K562 (cell line): ENCODE results near the gene RNF113A. TPM values are rescaled to one million over a fixed set of nuclear protein-coding genes. Genes with fewer than 3 reads are reported as not detected.
A peak's percentile ranks its signal among the peaks of the same experiment; 100 is the strongest.

Experiments
- ATAC-seq: fragments of 200-7000 bp; cut with Tn5 transposase; 3 replicates; pipeline ENCODE4 v1.9.1; 2020; ENCODE audit warnings: moderate library complexity
- BruUV-seq: library from RNA; stranded (reverse); fragments of 400-500 nt; replicated peaks from 2 replicates; lab custom pipeline; 2021; lab: Mats Ljungman, UMichigan
- CTCF ChIA-PET: fragments of 300-600 bp; formaldehyde crosslinking; extraction: SDS; loops from one replicate; lab custom pipeline; 2021; ENCODE audit warnings: low intra/inter-chr PET ratio; lab: Yijun Ruan, JAX
- POLR2A ChIA-PET: fragments of 300-600, 350-650 bp; sonication (Branson Sonifier 250); formaldehyde crosslinking; extraction: SDS; loops from one replicate; lab custom pipeline; 2021; ENCODE audit warnings: antibody characterized with exemption, inconsistent platforms; lab: Yijun Ruan, JAX
- DNase-seq, 4 experiments: peaks; one replicate each; pipeline versions ENCODE4 v3.0.0 to v3.0.0-alpha.2; 2011 to 2018; ENCODE audit warnings: low spot score in 3 of 4, mixed read lengths in 3 of 4; ENCODE audit errors: extremely low read depth in 1 of 4
- FAIRE-seq: peaks from 2 replicates; lab custom pipeline; 2011; peaks lifted over from hg19 to GRCh38; lab: Jason Lieb, UNC
- H2AFZ ChIP-seq: 2 replicates; pipeline ENCODE4 v1.6.0; 2011; ENCODE audit warnings: low read depth, low read length, control low read depth, inconsistent platforms
- H3K27ac ChIP-seq: fragments of 200-600 bp; 3 replicates; pipeline ENCODE4 v1.8.0; 2011; ENCODE audit warnings: low read depth, mild to moderate bottlenecking, control low read depth, inconsistent platforms, low read length, moderate library complexity, mixed read lengths; ENCODE audit errors: extremely low read depth
- H3K27me3 ChIP-seq, 2 experiments: fragments of 300-600 bp in 1 of 2; 2 replicates in 1 of 2; 3 replicates in 1 of 2; pipeline versions ENCODE4 v1.6.0 to v1.8.0; 2011; ENCODE audit warnings: inconsistent platforms in 2 of 2, low read length in 2 of 2, mild to moderate bottlenecking in 1 of 2, mixed read lengths in 1 of 2, moderate library complexity in 1 of 2; ENCODE audit not compliant: control insufficient read depth in 2 of 2, insufficient read depth in 2 of 2
- H3K36me3 ChIP-seq: fragments of 300-600 bp; 3 replicates; pipeline ENCODE4 v1.8.0; 2011; ENCODE audit warnings: mild to moderate bottlenecking, low read length, inconsistent platforms; ENCODE audit not compliant: control insufficient read depth, insufficient read depth
- H3K4me1 ChIP-seq, 2 experiments: fragments of 200-600 bp in 1 of 2; replicated peaks in 1 of 2; 2 replicates in 1 of 2; 3 replicates in 1 of 2; pipeline versions ENCODE4 v1.5.1 to v1.8.0; 2011; ENCODE audit warnings: inconsistent platforms in 2 of 2, low read length in 2 of 2, mild to moderate bottlenecking in 1 of 2, mixed read lengths in 1 of 2, moderate library complexity in 1 of 2; ENCODE audit not compliant: control insufficient read depth in 2 of 2, insufficient read depth in 2 of 2
- H3K4me2 ChIP-seq: 2 replicates; pipeline ENCODE4 v1.6.1; 2011; ENCODE audit warnings: low read length, control low read depth, inconsistent platforms, mixed read lengths; ENCODE audit not compliant: insufficient read depth
- H3K4me3 ChIP-seq: fragments of 200-600 bp; sonication (generic), shearing (Covaris generic); 2 replicates; pipeline ENCODE4 v1.5.1; 2016; ENCODE audit warnings: control low read depth, inconsistent platforms
- H3K79me2 ChIP-seq: fragments of 200-600 bp; 3 replicates; pipeline ENCODE4 v1.8.0; 2011; ENCODE audit warnings: low read length, inconsistent platforms; ENCODE audit not compliant: control insufficient read depth, insufficient read depth
- H3K9ac ChIP-seq, 2 experiments: 2 replicates each; pipeline versions ENCODE4 v1.6.0 to v1.6.1; 2011; ENCODE audit warnings: low read depth in 2 of 2, low read length in 2 of 2, control low read depth in 1 of 2, inconsistent platforms in 1 of 2, mild to moderate bottlenecking in 1 of 2, mixed read lengths in 1 of 2; ENCODE audit not compliant: insufficient read depth in 1 of 2
- H3K9me1 ChIP-seq: one replicate; pipeline ENCODE4 v1.6.0; 2011; ENCODE audit warnings: inconsistent platforms, mild to moderate bottlenecking, low read length, moderate library complexity; ENCODE audit not compliant: control insufficient read depth, insufficient read depth
- H3K9me3 ChIP-seq: replicated peaks from 2 replicates; pipeline ENCODE4 v1.5.1; 2011; ENCODE audit warnings: low read depth, low read length, inconsistent platforms; ENCODE audit not compliant: control insufficient read depth, insufficient read depth
- H4K20me1 ChIP-seq: replicated peaks from 2 replicates; pipeline ENCODE4 v1.6.1; 2011; ENCODE audit warnings: low read length, inconsistent platforms, mixed read lengths; ENCODE audit not compliant: control insufficient read depth, insufficient read depth
- CBX8 ChIP-seq: fragments of 200-600 bp; sonication (generic); IDR thresholded peaks from 2 replicates; pipeline ENCODE4 v1.6.1; 2012; ENCODE audit warnings: borderline replicate concordance, mixed run types, low read depth, mild to moderate bottlenecking, moderate library complexity, mixed read lengths, low read length, control low read depth, inconsistent platforms; ENCODE audit not compliant: poor library complexity, severe bottlenecking; ENCODE audit errors: extremely low read depth
- GTF2E2 ChIP-seq: fragments of 200-800 bp; sonication (Bioruptor generic); IDR thresholded peaks from 2 replicates; pipeline ENCODE4 v1.6.1; 2016; ENCODE audit warnings: missing genetic modification characterization, missing compliant biosample characterization
- MEF2D ChIP-seq: conservative IDR thresholded peaks from 2 replicates; pipeline ENCODE4 v1.6.1; 2016; ENCODE audit warnings: low read depth, missing genetic modification characterization, missing compliant biosample characterization
- NCOA2 ChIP-seq, 2 experiments: fragments of 450-650 bp; IDR thresholded peaks; 2 replicates each; pipeline ENCODE4 v1.6.1; 2018; ENCODE audit warnings: mild to moderate bottlenecking in 2 of 2, moderate library complexity in 1 of 2; ENCODE audit not compliant: partially characterized antibody in 2 of 2
- NFYB ChIP-seq: IDR thresholded peaks from 2 replicates; pipeline ENCODE4 v1.6.1; 2011; ENCODE audit warnings: mild to moderate bottlenecking, moderate library complexity; ENCODE audit not compliant: insufficient read length; ENCODE audit errors: extremely low read depth
- POLR2G ChIP-seq: fragments of 200-400 bp; formaldehyde crosslinking; IDR thresholded peaks from 2 replicates; pipeline ENCODE4 v1.6.1; 2017; ENCODE audit warnings: low read depth, mild to moderate bottlenecking, antibody characterized with exemption, low read length, moderate library complexity
- RBM25 ChIP-seq: fragments of 200-400 bp; formaldehyde crosslinking; IDR thresholded peaks from 2 replicates; pipeline ENCODE4 v1.6.1; 2018; ENCODE audit warnings: low read length, low read depth, moderate library complexity; ENCODE audit not compliant: severe bottlenecking
- SMC3 ChIP-seq: conservative IDR thresholded peaks from 2 replicates; pipeline ENCODE4 v1.6.1; 2011; ENCODE audit warnings: low read depth, low read length, improper control_type of control experiment; ENCODE audit not compliant: insufficient read depth
- TSC22D4 ChIP-seq: fragments of 450-650 bp; IDR thresholded peaks from 2 replicates; pipeline ENCODE4 v1.6.1; 2016; ENCODE audit warnings: missing genetic modification characterization, missing biosample characterization, control low read depth
- ZNF780A ChIP-seq: fragments of 250-450 bp; sonication (Bioruptor Pico); IDR thresholded peaks from 2 replicates; pipeline ENCODE4 v1.5.0; 2021; ENCODE audit warnings: mild to moderate bottlenecking
- WGBS: fragments of 100-300 bp; shearing (Covaris generic); methylation state at CpG from one replicate; pipeline ENCODE4 v1.1.6; 2016; ENCODE audit warnings: low coverage, mixed read lengths; ENCODE audit not compliant: insufficient coverage; ENCODE audit errors: missing lambda C conversion rate; 5-methylcytosine and 5-hydroxymethylcytosine counted together
- in situ Hi-C: fragments of 300-500 bp; cut with MboI; formaldehyde crosslinking; loops from 4 replicates; pipeline ENCODE4 v1.15.0; 2018; ENCODE audit warnings: inconsistent platforms, mixed read lengths
- intact Hi-C: fragments of 100-400 bp; cut with micrococcal nuclease; formaldehyde crosslinking; loops from 2 replicates; pipeline ENCODE4 v1.14.2; 2022
- polyA plus RNA-seq, 8 experiments: library from polyadenylated mRNA; depleted of rRNA in 4 of 8; stranded (reverse) in 5 of 8; unstranded in 3 of 8; fragments of >200 nt; fragmentation: Nextera tagmentation in 2 of 8; fragmentation: Illumina TruSeq in 1 of 8; extraction: Ambion mirVana in 2 of 8; extraction: Trizol in 1 of 8; gene quantifications; 2 replicates each; pipeline versions ENCODE4 v1.2.1 to v1.2.3, GENCODE V29; 2011 to 2014; ENCODE audit warnings: inconsistent platforms in 1 of 8, missing spikeins in 1 of 8
- total RNA-seq, 7 experiments: library from RNA; depleted of rRNA in 6 of 7; stranded (reverse); fragments of >200 nt in 6 of 7; fragmentation: Illumina TruSeq in 2 of 7; extraction: Trizol in 2 of 7; gene quantifications; 2 replicates each; pipeline versions ENCODE4 v1.2.1 to v1.2.3, GENCODE V29; 2011 to 2021; ENCODE audit warnings: low replicate concordance in 1 of 7
- TF ChIP-seq, protein P1 (sequence below): fragments of 450-650 bp; IDR thresholded peaks from 2 replicates; pipeline ENCODE4 v1.6.1; 2016
- TF ChIP-seq, protein P2 (sequence below), 2 experiments: fragments of 450-650 bp; IDR thresholded peaks; 2 replicates each; pipeline ENCODE4 v1.6.1; 2016
- TF ChIP-seq, protein P3 (sequence below): IDR thresholded peaks from 3 replicates; pipeline ENCODE4 v1.6.1; 2011; ENCODE audit warnings: borderline replicate concordance, mild to moderate bottlenecking; ENCODE audit not compliant: insufficient read length, insufficient read depth

The RNF113A gene
- total and polyA plus RNA-seq, 9 of the 15 experiments (the other 6 are each of a cell fraction or from before 2014, with no cell fraction given), result 21.2 to 38.4 (median 28.1) TPM

DNA sequence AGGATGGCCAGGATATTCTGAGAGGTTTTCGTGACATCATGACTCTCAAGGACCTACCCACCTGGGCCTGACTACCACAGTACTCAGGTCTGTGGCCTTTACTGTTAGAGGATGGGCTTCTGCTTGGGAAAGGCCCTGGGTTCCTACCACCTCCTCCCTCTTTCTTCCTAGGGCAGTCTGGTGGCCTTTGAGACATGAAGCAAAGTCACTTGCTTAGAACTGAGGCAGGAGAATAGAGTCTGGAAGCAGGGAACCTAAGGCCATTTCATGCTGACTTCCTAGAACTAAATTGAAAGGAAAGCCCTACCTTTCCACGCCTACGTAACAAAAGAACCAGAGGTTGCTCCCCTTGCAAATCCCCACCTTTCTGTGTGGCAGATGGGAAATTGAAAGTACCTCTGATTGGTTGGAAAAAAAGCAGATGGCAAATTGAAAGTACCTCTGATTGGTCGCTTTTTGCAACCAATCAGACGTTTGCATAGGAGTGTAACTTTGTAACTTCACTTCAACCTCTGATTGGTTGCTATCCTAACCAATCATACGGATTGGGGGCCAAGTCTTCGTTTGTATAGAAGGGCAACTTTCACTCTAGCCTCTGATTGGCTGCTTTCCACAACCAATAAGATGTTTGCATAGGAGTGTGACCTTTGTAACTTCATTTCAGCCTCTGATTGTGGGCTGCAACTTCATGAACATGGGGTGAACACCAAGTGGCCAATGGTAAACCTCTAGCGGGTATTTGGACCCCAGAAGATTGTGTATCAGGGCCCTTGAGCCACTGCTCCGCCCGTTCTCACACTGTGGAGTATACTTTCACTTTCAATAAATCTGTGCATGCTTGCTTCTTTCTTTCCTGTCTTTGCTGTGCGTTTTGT is 14.3 kb upstream of the RNF113A start (continued):
- 0 out of 2 replicates have a peak, but pooled peaks have one; percentile 41 for TF ChIP-seq MEF2D (tag)
- TF ChIP-seq, protein P1, sequence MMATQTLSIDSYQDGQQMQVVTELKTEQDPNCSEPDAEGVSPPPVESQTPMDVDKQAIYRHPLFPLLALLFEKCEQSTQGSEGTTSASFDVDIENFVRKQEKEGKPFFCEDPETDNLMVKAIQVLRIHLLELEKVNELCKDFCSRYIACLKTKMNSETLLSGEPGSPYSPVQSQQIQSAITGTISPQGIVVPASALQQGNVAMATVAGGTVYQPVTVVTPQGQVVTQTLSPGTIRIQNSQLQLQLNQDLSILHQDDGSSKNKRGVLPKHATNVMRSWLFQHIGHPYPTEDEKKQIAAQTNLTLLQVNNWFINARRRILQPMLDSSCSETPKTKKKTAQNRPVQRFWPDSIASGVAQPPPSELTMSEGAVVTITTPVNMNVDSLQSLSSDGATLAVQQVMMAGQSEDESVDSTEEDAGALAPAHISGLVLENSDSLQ, result no peak

DNA sequence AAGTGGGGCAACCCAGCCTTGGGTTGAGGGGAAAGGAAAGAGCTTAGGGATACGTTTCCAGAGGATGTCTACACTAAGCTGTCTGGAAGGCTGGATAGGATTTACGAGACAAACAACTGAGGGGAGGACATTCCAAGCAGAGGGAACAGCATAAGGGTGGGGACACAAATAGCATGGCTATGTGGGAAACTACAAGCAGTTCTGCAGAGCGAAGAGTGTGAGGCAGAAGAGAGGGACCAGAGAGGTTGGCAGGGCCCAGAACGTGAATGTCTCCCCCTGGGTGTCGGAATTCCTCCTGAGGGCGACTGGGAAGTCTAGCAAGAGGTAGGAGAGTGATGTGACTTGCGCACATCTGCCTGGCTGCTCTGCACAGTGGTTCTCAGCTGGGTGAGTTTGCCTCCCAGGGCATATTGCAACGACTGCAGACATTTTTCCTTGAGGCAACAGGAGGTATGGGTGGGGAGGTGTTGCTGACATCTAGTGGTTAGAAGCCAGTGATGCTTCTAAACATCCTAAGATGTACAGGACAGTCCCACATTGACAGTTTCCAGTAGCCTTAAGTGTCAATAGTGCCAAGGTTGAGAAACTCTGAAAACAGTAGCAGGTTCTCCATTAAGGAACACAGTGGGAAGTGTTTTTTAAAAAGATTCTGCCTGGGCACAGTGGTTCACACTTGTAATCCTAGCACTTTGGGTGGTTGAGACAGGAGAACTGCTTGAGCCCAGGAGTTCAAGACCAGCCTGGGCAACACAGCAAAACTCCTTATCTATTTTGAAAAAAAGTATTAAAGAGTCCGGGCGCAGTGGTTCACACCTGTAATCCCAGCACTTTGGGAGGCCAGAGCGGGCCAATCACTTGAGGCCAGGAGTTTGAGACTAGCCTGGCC is 9.3 kb upstream of the RNF113A start:
- CTCF ChIA-PET, result interaction anchor here (1.7 kb wide), 1 partner anchor 89 kb away, joined by 10 read pairs; the partner anchor contains the start of gene RPL39
- no peak overlapping the region for H3K27ac ChIP-seq
- TF ChIP-seq NCOA2 (IDR thresholded peaks at IDR 0.05; ENCODE audit: partially characterized antibody in 2 of 2), result no peak
- TF ChIP-seq RBM25, result no peak
- no peak for TF ChIP-seq TSC22D4
- TF ChIP-seq, protein P2, sequence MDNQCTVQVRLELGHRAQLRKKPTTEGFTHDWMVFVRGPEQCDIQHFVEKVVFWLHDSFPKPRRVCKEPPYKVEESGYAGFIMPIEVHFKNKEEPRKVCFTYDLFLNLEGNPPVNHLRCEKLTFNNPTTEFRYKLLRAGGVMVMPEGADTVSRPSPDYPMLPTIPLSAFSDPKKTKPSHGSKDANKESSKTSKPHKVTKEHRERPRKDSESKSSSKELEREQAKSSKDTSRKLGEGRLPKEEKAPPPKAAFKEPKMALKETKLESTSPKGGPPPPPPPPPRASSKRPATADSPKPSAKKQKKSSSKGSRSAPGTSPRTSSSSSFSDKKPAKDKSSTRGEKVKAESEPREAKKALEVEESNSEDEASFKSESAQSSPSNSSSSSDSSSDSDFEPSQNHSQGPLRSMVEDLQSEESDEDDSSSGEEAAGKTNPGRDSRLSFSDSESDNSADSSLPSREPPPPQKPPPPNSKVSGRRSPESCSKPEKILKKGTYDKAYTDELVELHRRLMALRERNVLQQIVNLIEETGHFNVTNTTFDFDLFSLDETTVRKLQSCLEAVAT (IDR thresholded peaks at IDR 0.05), result no peak
- no peak for TF ChIP-seq POLR2G
- TF ChIP-seq ZNF780A (CRISPR knock-in tag), result no peak
- TF ChIP-seq NFYB, result no peak
- TF ChIP-seq, protein P3, sequence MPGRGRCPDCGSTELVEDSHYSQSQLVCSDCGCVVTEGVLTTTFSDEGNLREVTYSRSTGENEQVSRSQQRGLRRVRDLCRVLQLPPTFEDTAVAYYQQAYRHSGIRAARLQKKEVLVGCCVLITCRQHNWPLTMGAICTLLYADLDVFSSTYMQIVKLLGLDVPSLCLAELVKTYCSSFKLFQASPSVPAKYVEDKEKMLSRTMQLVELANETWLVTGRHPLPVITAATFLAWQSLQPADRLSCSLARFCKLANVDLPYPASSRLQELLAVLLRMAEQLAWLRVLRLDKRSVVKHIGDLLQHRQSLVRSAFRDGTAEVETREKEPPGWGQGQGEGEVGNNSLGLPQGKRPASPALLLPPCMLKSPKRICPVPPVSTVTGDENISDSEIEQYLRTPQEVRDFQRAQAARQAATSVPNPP, result no peak
- TF ChIP-seq CBX8, result no peak
- TF ChIP-seq GTF2E2, result no peak
- peak; percentile 54; the same call in 1 of the 2 replicates for TF ChIP-seq SMC3

More for the DNA sequence above, 9.3 kb upstream of the RNF113A start:
- DNase-seq (peak; percentile 32 to 60 (median 48)), FAIRE-seq (peak; percentile 96), ATAC-seq (peak; percentile 97)
- in situ Hi-C loops (no loop called here), intact Hi-C loops (loop anchor here (2.0 to 5.0 kb wide), 2 partner anchors 90 to 363 kb away; partner anchors contain the start of gene RPL39)
- Histone ChIP-seq H3K27me3 (no peaks in the 10 kb centered on the region), H3K79me2 (no peaks in the 10 kb centered on the region), H3K4me1 (no peaks in the 10 kb centered on the region; a peak in 1 of 5 replicates), H3K9ac (no peak overlapping the region), H2AFZ (no peak overlapping the region), H3K4me3 (no peak overlapping the region), H3K9me3 (no peaks in the 10 kb centered on the region), H3K36me3 (peaks cover 25% of the 10 kb centered on the region; the same call in 1 of the 3 replicates), H3K4me2 (no peak overlapping the region), H3K9me1 (no peaks in the 10 kb centered on the region), H4K20me1 (no peaks in the 10 kb centered on the region)
- POLR2A ChIA-PET, result interaction anchor here (0.8 kb wide), 1 partner anchor 10 kb away, joined by 3 read pairs; no protein-coding TSS in a partner anchor
- BruUV-seq, result no TSS peak
- 50% methylated on average over 8 of the region's 11 CpGs for WGBS
